Pancreas (tissue), 10 donors: ENCODE results near the gene GALT. TPM values are rescaled to one million over a fixed set of nuclear protein-coding genes. Genes with fewer than 3 reads are reported as not detected.

ENCODE experiments used
- ATAC-seq, 4 donors: fragments of 200-7000 bp; cut with Tn5 transposase; one replicate each; pipeline versions ENCODE4 v1.8.0 to v1.9.1; 2020; ENCODE audit warnings: mild to moderate bottlenecking in 4 of 4, moderate library complexity in 4 of 4
- DNase-seq, 6 donors: peaks; one replicate each; pipeline ENCODE4 v3.0.0-alpha.2; 2020
- FAIRE-seq: peaks from 2 replicates; lab custom pipeline; 2012; peaks lifted over from hg19 to GRCh38; lab: Jason Lieb, UNC
- H3K27ac ChIP-seq, 4 donors: fragments of 200-600 bp; sonication (generic); 1 replicate in 3 of 4; 2 replicates in 1 of 4; pipeline versions ENCODE4 v1.5.0 to v1.8.0; 2020
- H3K27me3 ChIP-seq, 4 donors: fragments of 200-600 bp; one replicate each; pipeline ENCODE4 v1.8.0; 2021
- H3K36me3 ChIP-seq, 3 donors: fragments of 200-600 bp; sonication (generic) in 1 of 3; one replicate each; pipeline versions ENCODE4 v1.5.0 to v1.8.0; 2020 to 2021
- H3K4me1 ChIP-seq, 3 donors: fragments of 200-600 bp; one replicate each; pipeline ENCODE4 v1.8.0; 2021
- H3K4me3 ChIP-seq, 4 donors: fragments of 200-600 bp; sonication (generic) in 2 of 4; one replicate each; pipeline versions ENCODE4 v1.5.0 to v1.8.0; 2020 to 2021
- H3K9me3 ChIP-seq, 4 donors: fragments of 200-600 bp; one replicate each; pipeline ENCODE4 v1.8.0; 2021
- CTCF ChIP-seq, 4 donors: fragments of 200-600 bp; sonication (generic) in 3 of 4; IDR thresholded peaks; one replicate each; pipeline versions ENCODE4 v1.5.0 to v1.8.0; 2021; ENCODE audit warnings: antibody characterized with exemption in 4 of 4
- WGBS, 2 donors: extraction: QIAGEN DNeasy Blood & Tissue Kit; methylation state at CpG; one replicate each; pipeline ENCODE4 v1.1.7; 2013; 5-methylcytosine and 5-hydroxymethylcytosine counted together
- intact Hi-C, 3 donors: fragments of 100-400 bp; cut with DNase I; formaldehyde crosslinking; loops; one replicate each; pipeline versions ENCODE4 v1.11.1 to v1.14.2; 2022
- polyA plus RNA-seq, 2 donors: library from polyadenylated mRNA; stranded (reverse); fragments of 200-250 nt; gene quantifications; one replicate each; pipeline ENCODE4 v1.2.3, GENCODE V29; 2013
- total RNA-seq, 6 donors: library from RNA; stranded (reverse); fragmentation: NEBNext Ultra II Directional in 4 of 6; extraction: Animal tissue kit (Norgen Biotek cat#: 25700) in 4 of 6; gene quantifications; one replicate each; pipeline versions ENCODE4 v1.2.1 to v1.2.4, GENCODE V29; 2021 to 2023
- donor health status: healthy with polysubstance abuse.
- donor health status: DM: no; HTN: no; CAD: no; lungs with moderate emphysema.
- donor health status: DM: no; HTN: no; CAD: no.
- donor health status: control.
- donor health status: control.
- donor health status: Bipolar disorder and iron deficiency.
- donor health status: DM: yes; HTN: yes; CAD: no.
- donor health status: DM: no; HTN: no; CAD: no.
- donor health status: DM: no; HTN: no; CAD: no.
- donor health status: DM: yes; HTN: yes; CAD: no.

The GALT gene
- total and polyA plus RNA-seq, 8 donors = 11.0 to 60.5 (median 21.1) TPM

- no peaks in the 10 kb centered on the region for H3K9me3 ChIP-seq
- no peak for TF ChIP-seq CTCF (IDR thresholded peaks at IDR 0.05)
- intact Hi-C loops = no loop called here
- H3K27ac ChIP-seq = no peak overlapping the region
- no peak for FAIRE-seq
- H3K36me3 ChIP-seq = no peaks in the 10 kb centered on the region
- H3K4me3 ChIP-seq = no peak overlapping the region
- no peak for DNase-seq
- WGBS, 2 donors = 82 to 84% methylated on average over 1 of the region's 1 CpG
- no peaks in the 10 kb centered on the region for H3K4me1 ChIP-seq
- no peaks in the 10 kb centered on the region for H3K27me3 ChIP-seq
- no peak for ATAC-seq
Observed at GRCh38 chr9:34671307-34671706, 24.8 kb downstream of the GALT start.

- no peaks in the 10 kb centered on the region for H3K9me3 ChIP-seq
- no peak for TF ChIP-seq CTCF (IDR thresholded peaks at IDR 0.05)
- H3K4me1 ChIP-seq = no peaks in the 10 kb centered on the region
- intact Hi-C loops = no loop called here
- no peaks in the 10 kb centered on the region for H3K36me3 ChIP-seq
- FAIRE-seq (no peak), ATAC-seq (no peak), DNase-seq (no peak)
- H3K4me3 ChIP-seq = no peak overlapping the region
- WGBS, 2 donors = 37 to 39% methylated on average over 3 of the region's 3 CpGs
- H3K27me3 ChIP-seq = no peaks in the 10 kb centered on the region
- H3K27ac ChIP-seq = no peak overlapping the region
Observed at GRCh38 chr9:34674440-34674839, 28.0 kb downstream of the GALT start.

GRCh38 chr9:34675048-34675714 is 28.7 kb downstream of the GALT start:
- Histone ChIP-seq H3K4me3 (no peak overlapping the region), H3K27ac (no peak overlapping the region), H3K27me3 (no peaks in the 10 kb centered on the region), H3K9me3 (no peaks in the 10 kb centered on the region), H3K4me1 (no peaks in the 10 kb centered on the region), H3K36me3 (no peaks in the 10 kb centered on the region)
- no peak for FAIRE-seq
- ATAC-seq = peak in 3 of 4 donors; percentile 82 to 96 (median 89)
- intact Hi-C loops = no loop called here
- WGBS, 2 donors = 43 to 52% methylated on average over 10 of the region's 10 CpGs
- DNase-seq = peak in 3 of 6 donors; percentile 34 to 80 (median 57)
- TF ChIP-seq CTCF (IDR thresholded peaks at IDR 0.05) = peak in 3 of 4 donors; percentile 10 to 45 (median 29)

- H3K4me3 ChIP-seq = no peak overlapping the region
- WGBS, 2 donors = 95 to 98% methylated on average over 2 of the region's 2 CpGs
- ATAC-seq (peak in 2 of 4 donors; percentile 28 to 54), DNase-seq (no peak), FAIRE-seq (no peak)
- no peaks in the 10 kb centered on the region for H3K36me3 ChIP-seq
- intact Hi-C loops = no loop called here
- no peaks in the 10 kb centered on the region for H3K27me3 ChIP-seq
- no peaks in the 10 kb centered on the region for H3K9me3 ChIP-seq
- H3K27ac ChIP-seq = no peak overlapping the region
- H3K4me1 ChIP-seq = no peaks in the 10 kb centered on the region
- TF ChIP-seq CTCF (IDR thresholded peaks at IDR 0.05) = no peak
Observed at GRCh38 chr9:34675869-34676268, 29.4 kb downstream of the GALT start.

- DNase-seq (no peak), FAIRE-seq (no peak), ATAC-seq (no peak)
- no peaks in the 10 kb centered on the region for H3K4me1 ChIP-seq
- H3K4me3 ChIP-seq = no peak overlapping the region
- no peaks in the 10 kb centered on the region for H3K27me3 ChIP-seq
- no peak for TF ChIP-seq CTCF (IDR thresholded peaks at IDR 0.05)
- intact Hi-C loops = no loop called here
- WGBS, 2 donors = 83 to 94% methylated on average over 4 of the region's 4 CpGs
- H3K27ac ChIP-seq = no peak overlapping the region
- H3K9me3 ChIP-seq = no peaks in the 10 kb centered on the region
- no peaks in the 10 kb centered on the region for H3K36me3 ChIP-seq
Observed at GRCh38 chr9:34684145-34684544, 37.7 kb downstream of the GALT start.
